HEK293T (cell line): ENCODE results near the gene HCRTR1.

Source experiments
- ARNT ChIP-seq: fragments of 450-650 bp; IDR thresholded peaks from 2 replicates; pipeline ENCODE4 v1.6.1; 2017; ENCODE audit warnings: mild to moderate bottlenecking
- BHLHE40 ChIP-seq: fragments of 450-650 bp; IDR thresholded peaks from 2 replicates; pipeline ENCODE4 v1.6.1; 2016; ENCODE audit warnings: mild to moderate bottlenecking, moderate library complexity, borderline replicate concordance
- FOXA1 ChIP-seq: fragments of 450-650 bp; IDR thresholded peaks from 2 replicates; pipeline ENCODE4 v1.6.1; 2016; ENCODE audit warnings: mild to moderate bottlenecking
- FOXM1 ChIP-seq: fragments of 450-650 bp; IDR thresholded peaks from 2 replicates; pipeline ENCODE4 v1.6.1; 2017; ENCODE audit warnings: mild to moderate bottlenecking, borderline replicate concordance
- L3MBTL2 ChIP-seq: fragments of 450-650 bp; conservative IDR thresholded peaks from 2 replicates; pipeline ENCODE4 v1.6.1; 2016; ENCODE audit warnings: mild to moderate bottlenecking
- SP1 ChIP-seq: fragments of 450-650 bp; IDR thresholded peaks from 2 replicates; pipeline ENCODE4 v1.6.1; 2017
- SUZ12 ChIP-seq: fragments of 450-650 bp; IDR thresholded peaks from 2 replicates; pipeline ENCODE4 v1.6.1; 2016; ENCODE audit warnings: mild to moderate bottlenecking
- ZNF384 ChIP-seq: fragments of 450-650 bp; IDR thresholded peaks from 2 replicates; pipeline ENCODE4 v1.6.1; 2016

DNA sequence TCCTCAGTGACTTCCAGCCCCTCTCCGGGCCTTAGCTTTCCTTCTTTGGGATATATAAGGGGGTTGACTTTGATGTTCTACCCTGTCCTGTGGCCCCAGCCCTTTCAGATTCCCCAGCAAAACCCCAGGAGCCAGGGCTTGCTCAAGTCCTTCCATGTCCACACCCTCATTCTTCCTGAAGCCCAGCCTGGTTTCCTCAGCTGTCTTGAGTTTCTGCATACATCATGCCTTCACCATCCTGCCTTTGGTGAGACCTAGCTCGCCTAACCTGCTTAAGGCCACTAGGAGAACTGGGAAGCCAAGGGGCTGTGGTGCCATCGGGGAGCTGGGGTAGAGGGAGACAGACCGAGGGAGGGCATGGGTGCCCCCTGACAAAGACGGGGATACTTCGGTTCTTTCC is 44.4 kb downstream of the HCRTR1 start:
- TF ChIP-seq ZNF384 (no peak), L3MBTL2 (no peak), FOXA1 (no peak), SUZ12 (no peak), BHLHE40 (no peak), ARNT (no peak), SP1 (no peak), FOXM1 (no peak)
